ENCODE data around the gene MAP3K4. TPM values are rescaled to one million over a fixed set of nuclear protein-coding genes. Genes with fewer than 3 reads are reported as not detected.
"Not testable (repeated sequence)": the region's sequence is repeated elsewhere in the genome, so short reads cannot be mapped to it uniquely, and the experiment has no call there.

Gene MAP3K4
- total RNA-seq, 1 donor from 2014 or later, result 27.7 TPM

GRCh38 chr6:160967351-160967750, 24.2 kb upstream of the MAP3K4 start:
- DNase-seq (ENCODE audit: low read depth), result no peak

GRCh38 chr6:160967833-160968232, 23.7 kb upstream of the MAP3K4 start:
- DNase-seq (ENCODE audit: low read depth), result no peak

DNA sequence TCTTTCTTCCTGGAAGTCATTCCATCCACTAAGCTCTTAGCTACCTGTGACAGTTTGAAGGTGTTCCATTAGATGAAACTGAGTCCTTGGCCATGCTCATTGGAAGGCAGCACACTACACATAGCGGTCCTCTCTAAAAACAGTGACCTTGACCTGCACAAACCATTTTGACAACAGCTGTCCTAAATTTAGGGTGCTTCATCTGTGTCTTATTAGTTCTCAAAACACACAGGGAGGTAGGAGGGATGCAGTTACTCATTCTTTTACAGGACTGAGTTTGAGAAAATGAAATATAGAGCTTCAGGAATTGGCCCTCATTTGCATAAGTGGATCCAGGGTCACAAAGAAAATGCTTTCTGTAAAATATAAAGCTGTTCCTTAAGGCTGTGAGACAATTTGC, 20.4 kb upstream of the MAP3K4 start:
- no peak for DNase-seq (ENCODE audit: low read depth)

GRCh38 chr6:160972111-160972510, 19.5 kb upstream of the MAP3K4 start:
- peak; percentile 93 for DNase-seq (ENCODE audit: low read depth)

- DNase-seq (ENCODE audit: low read depth), result not testable (repeated sequence)
These were observed 19.0 kb upstream of the MAP3K4 start for GRCh38 chr6:160972594-160972993.

GRCh38 chr6:160973311-160974250, 18.0 kb upstream of the MAP3K4 start:
- no peak for DNase-seq (ENCODE audit: low read depth)

- DNase-seq (ENCODE audit: low read depth), result peak; percentile 80
These were observed 17.2 kb upstream of the MAP3K4 start for GRCh38 chr6:160974304-160974771.

DNA sequence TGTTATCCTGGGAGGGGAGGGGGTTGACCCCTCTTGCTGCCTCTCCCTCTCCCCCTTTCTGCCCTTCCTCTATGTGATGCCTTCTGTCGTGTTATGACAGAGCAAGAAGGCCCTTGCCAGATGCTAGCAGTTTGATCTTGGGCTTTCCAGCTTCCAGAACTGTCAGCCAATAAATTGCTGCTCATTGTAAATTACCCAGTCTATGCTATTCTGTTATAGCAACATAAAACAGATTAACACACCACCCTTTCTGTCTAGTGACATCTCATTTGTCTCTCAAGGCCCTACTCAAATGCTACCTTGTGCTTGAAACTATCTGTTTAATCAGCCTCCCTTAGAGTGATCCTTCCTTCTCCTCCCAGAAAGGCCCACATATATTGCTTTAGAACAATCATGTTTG, 16.4 kb upstream of the MAP3K4 start:
- no peak for DNase-seq (ENCODE audit: low read depth)

DNA sequence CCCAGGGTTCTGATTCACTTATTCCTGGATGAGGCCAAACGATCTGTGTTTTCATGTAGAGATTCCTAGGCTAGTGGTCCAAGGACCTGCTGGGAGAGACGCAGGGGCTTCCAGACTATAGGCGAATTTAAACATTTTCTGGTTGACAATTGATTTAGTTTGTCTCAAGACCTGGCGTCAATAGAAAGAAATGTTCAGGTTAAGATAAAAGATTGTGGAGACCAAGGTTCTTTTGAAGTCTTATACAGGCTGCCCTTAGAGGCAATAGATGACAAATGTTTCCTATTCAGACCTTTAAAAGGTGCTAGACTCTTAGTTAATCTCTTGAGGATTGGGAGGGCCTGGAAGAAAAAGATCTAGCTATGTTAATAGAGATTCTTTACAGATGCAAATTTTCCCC, 15.6 kb upstream of the MAP3K4 start:
- not testable (repeated sequence) for DNase-seq (ENCODE audit: low read depth)

- no peak for DNase-seq (ENCODE audit: low read depth)
These were observed 13.2 kb upstream of the MAP3K4 start for GRCh38 chr6:160978141-160978901.

GRCh38 chr6:160979061-160979708, 12.4 kb upstream of the MAP3K4 start:
- no peak for DNase-seq (ENCODE audit: low read depth)

GRCh38 chr6:160983377-160983948, 8.1 kb upstream of the MAP3K4 start:
- not testable (repeated sequence) for DNase-seq (ENCODE audit: low read depth)

DNA sequence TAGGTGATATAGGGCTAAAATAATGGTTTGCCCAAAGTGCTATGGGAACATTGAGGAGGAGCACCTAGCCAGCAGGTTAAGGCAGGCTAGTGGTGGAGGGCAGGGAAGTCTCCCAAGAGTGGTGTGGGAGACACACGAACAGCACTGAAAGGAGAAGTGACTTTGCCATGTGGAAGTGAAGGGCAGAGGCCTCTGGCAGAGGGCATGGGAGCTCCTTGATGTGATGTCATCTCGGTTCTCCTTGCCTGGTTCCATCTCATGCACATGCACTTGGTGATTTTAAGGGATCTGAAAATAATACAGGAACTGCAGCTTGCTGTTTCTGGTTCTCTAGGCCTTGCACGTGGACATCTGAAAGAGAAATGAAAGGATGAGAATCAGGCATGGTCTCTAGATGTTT, 4.7 kb upstream of the MAP3K4 start:
- DNase-seq (ENCODE audit: low read depth), result no peak

DNA sequence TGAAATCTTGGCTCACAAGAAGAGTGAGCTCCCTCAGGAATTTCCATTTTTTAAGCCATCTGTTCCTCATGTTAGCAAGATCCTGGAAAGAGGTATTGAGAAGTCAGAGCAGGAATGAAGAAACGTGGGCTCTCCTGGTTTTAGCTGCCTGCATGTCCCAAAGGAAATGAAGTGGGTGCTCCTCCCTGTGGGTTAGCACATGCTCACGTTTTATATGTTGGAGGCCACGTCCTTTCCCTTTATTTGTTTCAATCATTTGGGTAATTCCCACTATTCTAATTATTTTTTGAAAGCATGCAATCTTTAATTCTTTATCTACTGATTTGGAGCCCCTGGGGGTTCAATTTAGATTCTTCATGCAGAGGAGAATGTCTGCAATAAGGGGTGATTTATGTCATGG, 4.3 kb upstream of the MAP3K4 start:
- no peak for DNase-seq (ENCODE audit: low read depth)

- no peak for DNase-seq (ENCODE audit: low read depth)
These were observed 643 bp upstream of the MAP3K4 start for GRCh38 chr6:160990847-160991405.

GRCh38 chr6:160992061-160992979, 751 bp downstream of the MAP3K4 start:
- DNase-seq (ENCODE audit: low read depth), result peak; percentile 76

- no peak for DNase-seq (ENCODE audit: low read depth)
These were observed 1.4 kb downstream of the MAP3K4 start for GRCh38 chr6:160992980-160993314.

- peak; percentile 19 for DNase-seq (ENCODE audit: low read depth)
These were observed 3.7 kb downstream of the MAP3K4 start for GRCh38 chr6:160995271-160995670.

- DNase-seq (ENCODE audit: low read depth), result peak; percentile 48
These were observed 4.6 kb downstream of the MAP3K4 start for GRCh38 chr6:160996131-160996601.

DNA sequence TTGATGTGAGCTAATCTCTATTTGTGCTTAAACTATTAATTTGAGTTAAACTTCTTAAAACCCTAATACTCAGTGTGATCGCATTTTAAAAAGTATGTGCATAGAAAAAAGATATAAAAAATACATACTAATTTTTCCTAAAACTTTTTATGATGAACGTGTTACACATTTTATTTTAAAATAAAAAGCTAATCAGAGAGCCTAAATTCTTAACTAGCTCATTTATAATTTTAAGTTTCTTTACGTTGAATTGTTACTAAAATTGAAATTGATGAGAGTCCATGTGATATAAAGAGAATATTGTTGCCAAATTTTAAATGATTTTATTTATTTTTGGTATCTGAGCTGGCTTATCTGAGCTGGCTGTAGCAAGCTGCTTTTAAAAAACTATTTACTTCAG, 6.6 kb downstream of the MAP3K4 start:
- no peak for DNase-seq (ENCODE audit: low read depth)
